GM12873 (cell line): Measurements from ENCODE around the gene HTATIP2.

Experiments
- TF ChIP-seq, protein P1 (sequence below): IDR thresholded peaks from 2 replicates; pipeline ENCODE4 v1.5.1; 2012; ENCODE audit warnings: low read depth, mild to moderate bottlenecking, moderate library complexity, low read length, control low read depth; ENCODE audit not compliant: insufficient read depth; ENCODE audit errors: missing control alignments

HTATIP2 gene

DNA sequence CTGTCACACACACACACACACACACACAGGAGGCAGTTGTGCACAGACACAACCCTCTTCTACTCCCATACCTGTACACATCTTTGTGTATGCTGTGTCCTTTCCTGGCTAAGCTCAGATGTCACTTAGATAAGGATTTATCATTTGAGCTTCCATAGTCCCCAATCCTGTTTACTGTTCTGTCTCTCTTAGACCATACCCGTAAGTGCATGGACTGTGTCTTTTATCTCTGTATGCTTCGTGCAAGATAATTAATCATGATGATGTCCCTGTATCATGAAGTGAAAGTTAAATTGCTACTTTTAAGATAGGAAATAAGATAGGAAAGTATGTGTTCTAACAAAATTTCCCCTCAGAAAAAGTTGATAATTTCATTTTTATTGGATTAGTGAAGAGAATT, 54.3 kb downstream of the HTATIP2 start:
- TF ChIP-seq, protein P1, sequence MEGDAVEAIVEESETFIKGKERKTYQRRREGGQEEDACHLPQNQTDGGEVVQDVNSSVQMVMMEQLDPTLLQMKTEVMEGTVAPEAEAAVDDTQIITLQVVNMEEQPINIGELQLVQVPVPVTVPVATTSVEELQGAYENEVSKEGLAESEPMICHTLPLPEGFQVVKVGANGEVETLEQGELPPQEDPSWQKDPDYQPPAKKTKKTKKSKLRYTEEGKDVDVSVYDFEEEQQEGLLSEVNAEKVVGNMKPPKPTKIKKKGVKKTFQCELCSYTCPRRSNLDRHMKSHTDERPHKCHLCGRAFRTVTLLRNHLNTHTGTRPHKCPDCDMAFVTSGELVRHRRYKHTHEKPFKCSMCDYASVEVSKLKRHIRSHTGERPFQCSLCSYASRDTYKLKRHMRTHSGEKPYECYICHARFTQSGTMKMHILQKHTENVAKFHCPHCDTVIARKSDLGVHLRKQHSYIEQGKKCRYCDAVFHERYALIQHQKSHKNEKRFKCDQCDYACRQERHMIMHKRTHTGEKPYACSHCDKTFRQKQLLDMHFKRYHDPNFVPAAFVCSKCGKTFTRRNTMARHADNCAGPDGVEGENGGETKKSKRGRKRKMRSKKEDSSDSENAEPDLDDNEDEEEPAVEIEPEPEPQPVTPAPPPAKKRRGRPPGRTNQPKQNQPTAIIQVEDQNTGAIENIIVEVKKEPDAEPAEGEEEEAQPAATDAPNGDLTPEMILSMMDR = no peak

DNA sequence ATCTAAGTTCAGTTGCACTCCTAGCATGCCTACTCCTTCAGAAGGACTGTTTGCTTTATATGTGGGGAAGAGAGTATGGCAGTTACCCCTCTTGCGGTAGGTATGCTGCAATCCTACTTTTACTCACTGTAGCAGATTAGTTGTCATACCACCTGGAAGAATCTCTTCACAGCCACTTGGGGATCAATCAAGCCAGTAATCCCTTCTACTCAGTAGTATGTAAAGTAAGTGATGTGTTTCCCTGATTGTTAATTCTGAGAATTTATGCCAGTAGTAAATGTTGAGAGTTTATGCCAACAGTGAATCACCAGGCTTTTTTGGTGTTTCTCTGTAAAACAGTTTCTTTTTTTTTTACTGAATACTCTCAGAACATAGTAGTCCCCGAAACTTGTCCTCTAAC, 58.4 kb downstream of the HTATIP2 start:
- TF ChIP-seq, protein P1 = no peak

DNA sequence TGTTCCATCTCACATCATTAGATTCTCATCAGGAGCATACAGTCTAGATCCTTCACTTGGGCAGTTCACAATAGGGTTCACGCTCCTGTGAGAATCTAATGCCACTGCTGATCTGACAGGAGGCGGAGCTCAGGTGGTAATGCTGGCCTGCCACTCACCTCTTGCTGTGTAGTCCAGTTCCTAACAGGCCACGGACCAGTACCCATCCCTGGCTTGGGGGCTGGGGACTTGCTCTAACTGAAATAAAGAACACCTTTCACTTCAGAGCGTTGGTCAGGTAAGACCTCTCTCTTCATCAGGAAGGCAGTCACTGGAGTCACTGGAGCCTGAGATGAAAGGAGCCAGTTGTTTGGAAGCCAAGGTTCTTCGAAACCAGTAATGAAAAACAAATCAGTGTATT, 65.7 kb downstream of the HTATIP2 start:
- TF ChIP-seq, protein P1 = no peak
